Fibroblast of pulmonary artery (primary cell): Measurements from ENCODE around the gene LHX4.
A peak's percentile ranks its signal among the peaks of the same experiment; 100 is the strongest.

Source experiments
- DNase-seq: peaks from one replicate; pipeline ENCODE4 v3.0.0-alpha.2; 2010; ENCODE audit warnings: low read depth
- H3K4me3 ChIP-seq: replicated peaks from 2 replicates; pipeline ENCODE4 v1.5.1; 2011; ENCODE audit warnings: low read depth, mild to moderate bottlenecking, control low read depth, low read length, moderate library complexity
- TF ChIP-seq, protein P1 (sequence below): IDR thresholded peaks from 2 replicates; pipeline ENCODE4 v1.5.1; 2011; ENCODE audit warnings: mild to moderate bottlenecking, control low read depth, low read length, inconsistent platforms; ENCODE audit errors: missing control alignments

LHX4 gene

DNA sequence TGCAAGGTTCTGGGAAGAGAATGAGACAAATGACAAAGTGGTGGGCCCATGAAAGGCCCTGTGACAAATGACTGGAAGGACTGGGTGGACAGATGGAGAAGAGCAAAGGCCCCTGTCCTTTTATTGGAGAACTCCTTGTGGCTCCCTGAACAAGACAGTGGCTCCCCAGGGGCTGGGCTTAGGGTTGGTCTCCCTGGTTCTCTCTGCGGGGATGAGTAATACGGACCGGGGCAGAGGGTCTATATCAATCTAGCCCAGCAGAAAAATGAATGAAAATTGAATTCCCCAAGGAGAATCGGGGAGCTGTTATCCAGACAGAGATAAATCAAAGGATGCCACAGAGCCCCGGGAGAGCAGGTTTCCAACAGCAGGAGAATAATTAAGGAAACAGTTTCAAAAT, 5.2 kb upstream of the LHX4 start:
- H3K4me3 ChIP-seq: no peak overlapping the region
- TF ChIP-seq, protein P1, sequence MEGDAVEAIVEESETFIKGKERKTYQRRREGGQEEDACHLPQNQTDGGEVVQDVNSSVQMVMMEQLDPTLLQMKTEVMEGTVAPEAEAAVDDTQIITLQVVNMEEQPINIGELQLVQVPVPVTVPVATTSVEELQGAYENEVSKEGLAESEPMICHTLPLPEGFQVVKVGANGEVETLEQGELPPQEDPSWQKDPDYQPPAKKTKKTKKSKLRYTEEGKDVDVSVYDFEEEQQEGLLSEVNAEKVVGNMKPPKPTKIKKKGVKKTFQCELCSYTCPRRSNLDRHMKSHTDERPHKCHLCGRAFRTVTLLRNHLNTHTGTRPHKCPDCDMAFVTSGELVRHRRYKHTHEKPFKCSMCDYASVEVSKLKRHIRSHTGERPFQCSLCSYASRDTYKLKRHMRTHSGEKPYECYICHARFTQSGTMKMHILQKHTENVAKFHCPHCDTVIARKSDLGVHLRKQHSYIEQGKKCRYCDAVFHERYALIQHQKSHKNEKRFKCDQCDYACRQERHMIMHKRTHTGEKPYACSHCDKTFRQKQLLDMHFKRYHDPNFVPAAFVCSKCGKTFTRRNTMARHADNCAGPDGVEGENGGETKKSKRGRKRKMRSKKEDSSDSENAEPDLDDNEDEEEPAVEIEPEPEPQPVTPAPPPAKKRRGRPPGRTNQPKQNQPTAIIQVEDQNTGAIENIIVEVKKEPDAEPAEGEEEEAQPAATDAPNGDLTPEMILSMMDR: no peak
- DNase-seq: no peak

DNA sequence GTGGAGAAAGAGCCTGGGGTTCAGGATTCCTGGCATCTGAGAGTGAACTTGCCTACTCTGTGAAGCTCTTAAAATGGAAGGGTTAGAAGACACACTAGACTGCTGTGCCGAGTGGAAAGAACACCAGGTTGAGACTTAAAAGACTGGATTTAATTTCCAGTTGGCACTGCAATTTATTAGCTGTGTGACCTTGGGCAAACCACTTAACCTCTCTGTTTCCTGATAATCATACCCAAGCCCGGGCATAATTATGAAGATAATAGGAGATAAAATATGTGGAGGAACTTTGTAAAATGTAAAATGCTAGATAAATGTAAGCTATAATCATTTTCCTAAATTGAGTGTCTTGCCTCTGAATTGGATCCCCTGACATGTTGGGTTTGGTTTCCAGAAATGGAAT, 4.7 kb upstream of the LHX4 start:
- TF ChIP-seq, protein P1: no peak
- DNase-seq: no peak
- H3K4me3 ChIP-seq: no peak overlapping the region

- no peak for DNase-seq
- no peak overlapping the region for H3K4me3 ChIP-seq
- TF ChIP-seq, protein P1: no peak
Observed at GRCh38 chr1:180227861-180228647, 2.0 kb upstream of the LHX4 start.

GRCh38 chr1:180228648-180229482, 1.2 kb upstream of the LHX4 start:
- TF ChIP-seq, protein P1: no peak
- no peak for DNase-seq
- H3K4me3 ChIP-seq: peak overlapping the region; percentile 52

DNA sequence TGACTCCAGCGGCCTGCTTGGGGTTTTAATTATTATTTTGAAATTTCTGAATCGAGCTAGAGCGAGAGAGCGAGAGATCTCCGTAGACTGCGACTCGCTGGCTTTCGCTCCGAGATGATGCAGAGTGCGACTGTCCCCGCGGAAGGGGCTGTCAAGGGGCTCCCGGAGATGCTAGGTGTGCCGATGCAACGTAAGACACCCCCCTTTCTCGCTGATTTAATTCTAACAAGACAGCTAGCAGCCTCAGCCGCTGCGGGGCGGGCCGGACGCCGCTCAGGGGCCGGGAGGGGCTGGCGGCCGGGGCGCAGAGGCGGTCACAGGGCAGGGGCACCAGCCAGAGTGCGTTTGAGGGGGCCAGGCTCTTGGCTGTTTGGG, 339 bp downstream of the LHX4 start:
- H3K4me3 ChIP-seq: peak overlapping the region; percentile 52
- DNase-seq: no peak
- TF ChIP-seq, protein P1: no peak

DNA sequence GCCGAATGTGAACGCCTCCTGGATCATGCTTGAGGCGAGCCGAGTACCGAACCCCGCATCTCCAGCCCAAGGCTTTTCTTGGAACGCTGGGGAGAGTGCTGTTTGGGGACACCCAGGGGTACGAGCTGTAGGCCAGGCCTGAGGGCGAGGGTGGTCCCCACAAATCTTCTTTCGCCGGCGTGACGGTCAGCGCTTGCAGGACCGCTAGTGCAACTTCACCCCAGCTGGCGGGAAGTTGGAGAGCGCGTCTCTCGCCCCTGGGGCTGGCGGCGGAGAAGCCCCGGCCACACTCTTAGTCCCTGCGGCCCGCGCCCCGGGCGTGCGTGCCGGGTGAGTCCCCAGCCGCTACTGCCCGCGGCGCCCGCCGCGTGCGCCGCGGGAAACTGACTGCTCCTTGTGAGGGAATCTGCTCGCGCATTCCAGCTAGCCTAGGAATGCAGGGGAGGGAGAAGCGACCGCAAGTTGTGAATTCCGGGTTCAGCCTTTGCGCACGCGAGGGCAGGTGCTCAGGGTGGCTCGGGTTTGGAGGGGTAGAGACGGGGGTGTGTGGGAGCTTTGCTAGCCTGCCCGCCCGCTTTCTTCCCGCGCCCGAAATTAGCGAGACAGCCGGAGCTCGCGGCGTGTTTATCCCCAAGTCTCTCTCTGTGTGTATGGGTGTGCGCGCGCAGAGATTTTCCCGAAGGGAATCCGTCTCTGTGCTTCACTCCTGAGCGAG, 884 bp downstream of the LHX4 start:
- peak; percentile 67 for DNase-seq
- TF ChIP-seq, protein P1: no peak

More for the DNA sequence above, 884 bp downstream of the LHX4 start:
- peak overlapping the region; percentile 52 for H3K4me3 ChIP-seq
